Erythroblast (primary cell): Measurements from ENCODE around the gene C16orf95.

Experiments
- DNase-seq, 2 experiments: peaks; one replicate each; lab custom pipeline; 2025; lab: John Stamatoyannopoulos, UW
- GATA1 ChIP-seq: IDR thresholded peaks from 2 replicates; pipeline ENCODE4 v1.6.1; 2011; ENCODE audit warnings: low read depth, mild to moderate bottlenecking, control low read depth, low read length, moderate library complexity
- POLR2A ChIP-seq: IDR thresholded peaks from 2 replicates; pipeline ENCODE4 v1.6.1; 2011; ENCODE audit warnings: mild to moderate bottlenecking, low read length

C16orf95 gene

GRCh38 chr16:87353613-87354012 lies 36.4 kb upstream of the C16orf95 start:
- no peak for TF ChIP-seq POLR2A
- no peak for TF ChIP-seq GATA1
- no peak for DNase-seq

GRCh38 chr16:87352818-87353217 lies 35.6 kb upstream of the C16orf95 start:
- DNase-seq: no peak
- TF ChIP-seq GATA1: no peak
- TF ChIP-seq POLR2A: no peak

- TF ChIP-seq POLR2A (no peak), GATA1 (no peak)
- no peak for DNase-seq
These were observed 34.1 kb upstream of the C16orf95 start for GRCh38 chr16:87351320-87351698.

- no peak for TF ChIP-seq GATA1
- TF ChIP-seq POLR2A: no peak
- DNase-seq: no peak
These were observed 33.6 kb upstream of the C16orf95 start for GRCh38 chr16:87350681-87351319.

- TF ChIP-seq POLR2A (no peak), GATA1 (no peak)
- no peak for DNase-seq
These were observed 32.8 kb upstream of the C16orf95 start for GRCh38 chr16:87350031-87350430.

GRCh38 chr16:87348616-87349157 lies 31.5 kb upstream of the C16orf95 start:
- no peak for DNase-seq
- TF ChIP-seq POLR2A (no peak), GATA1 (no peak)

- TF ChIP-seq GATA1: no peak
- TF ChIP-seq POLR2A: no peak
- DNase-seq: no peak
These were observed 30.9 kb upstream of the C16orf95 start for GRCh38 chr16:87347932-87348615.

- no peak for DNase-seq
These were observed 29.4 kb upstream of the C16orf95 start for GRCh38 chr16:87346517-87347060.

GRCh38 chr16:87345726-87346424 lies 28.7 kb upstream of the C16orf95 start:
- DNase-seq: no peak
- TF ChIP-seq POLR2A (no peak), GATA1 (no peak)

More at GRCh38 chr16:87346517-87347060, 29.4 kb upstream of the C16orf95 start:
- TF ChIP-seq GATA1 (no peak), POLR2A (no peak)

- TF ChIP-seq GATA1: no peak
- TF ChIP-seq POLR2A: no peak
- DNase-seq: no peak
These were observed 27.9 kb upstream of the C16orf95 start for GRCh38 chr16:87344931-87345631.

- TF ChIP-seq POLR2A (no peak), GATA1 (no peak)
- DNase-seq: no peak
These were observed 27.2 kb upstream of the C16orf95 start for GRCh38 chr16:87344165-87344930.

- TF ChIP-seq GATA1 (no peak), POLR2A (no peak)
- no peak for DNase-seq
These were observed 26.5 kb upstream of the C16orf95 start for GRCh38 chr16:87343753-87344050.
